ENCODE results near the gene CTXN2. TPM values are rescaled to one million over a fixed set of nuclear protein-coding genes. Genes with fewer than 3 reads are reported as not detected.

Gene CTXN2
- total RNA-seq, 1 experiment from 2014 or later: 0.11 TPM

GRCh38 chr15:48175126-48175525, 16.3 kb upstream of the CTXN2 start:
- H3K9ac ChIP-seq (ENCODE audit: extremely low read depth, insufficient read length, low read length): no peak overlapping the region
- H2BK5ac ChIP-seq (ENCODE audit: insufficient read length, low read length): no peak overlapping the region
- H3K4ac ChIP-seq (ENCODE audit: low read depth, low read length): no peak overlapping the region
- no peak overlapping the region for H3K4me2 ChIP-seq (ENCODE audit: insufficient read depth, insufficient read length, low read length)
- no peak for DNase-seq
- peaks cover 2% of the 10 kb centered on the region; the same call in 1 of the 2 replicates for H3K4me1 ChIP-seq (ENCODE audit: insufficient read depth, low read length)
- no peak overlapping the region for H3K23ac ChIP-seq (ENCODE audit: insufficient read length, low read depth, low read length)
- no peak overlapping the region for H3K56ac ChIP-seq (ENCODE audit: insufficient read length, low read depth, low read length)
- H2BK12ac ChIP-seq (ENCODE audit: insufficient read length, low read depth, low read length): no peak overlapping the region
- WGBS (ENCODE audit: extremely low coverage, insufficient read length, low lambda C conversion rate): no CpG with 5 or more reads among the region's 3 CpGs
- no peak overlapping the region for H3T11ph ChIP-seq (ENCODE audit: low read length)
- Mint-ChIP-seq H3K27ac (peak overlapping the region in 1 of 3 experiments; percentile 3; a peak in 1 of 7 replicates), H3K9me3 (no peaks in the 10 kb centered on the region), H3K4me1 (peaks cover 73 to 74% of the 10 kb centered on the region in 2 experiments), H3K36me3 (ENCODE audit: insufficient read depth in 1 of 3, low read depth in 3 of 3) (peaks cover 0 to 5% (median 0%) of the 10 kb centered on the region in 3 experiments; a peak in 4 of 7 replicates), H3K27me3 (ENCODE audit: low read depth) (no peaks in the 10 kb centered on the region), H3K4me3 (no peak overlapping the region)
- no peak for TF ChIP-seq CTCF (conservative IDR thresholded peaks at IDR 0.05)
- H3K14ac ChIP-seq (ENCODE audit: insufficient read depth, low read length): no peak overlapping the region
- H3K27me3 ChIP-seq (ENCODE audit: insufficient read depth, low read length): no peaks in the 10 kb centered on the region
- H4K5ac ChIP-seq (ENCODE audit: insufficient read length, low read depth, low read length): no peak overlapping the region
- H2BK20ac ChIP-seq (ENCODE audit: low read depth, low read length, poor library complexity, severe bottlenecking): no peak overlapping the region
- no peak overlapping the region for H2AFZ ChIP-seq (ENCODE audit: low read length)
- H3K23me2 ChIP-seq (ENCODE audit: insufficient read length, low read depth, low read length, poor library complexity, severe bottlenecking): no peaks in the 10 kb centered on the region
- H2BK120ac ChIP-seq (ENCODE audit: low read depth, low read length, poor library complexity, severe bottlenecking): no peak overlapping the region
- H2BK15ac ChIP-seq (ENCODE audit: low read depth, low read length): no peak overlapping the region
- no peak overlapping the region for H3K27ac ChIP-seq (ENCODE audit: insufficient read length, low read depth, low read length)
- H4K91ac ChIP-seq (ENCODE audit: insufficient read length, low read depth, low read length): no peak overlapping the region
- no peak overlapping the region for H4K8ac ChIP-seq (replicated peaks; ENCODE audit: insufficient read length, low read depth, low read length)
- no peak overlapping the region for H2AK5ac ChIP-seq (ENCODE audit: insufficient read length, low read length)
- H4K20me1 ChIP-seq (ENCODE audit: control insufficient read depth, insufficient read depth, insufficient read length): no peaks in the 10 kb centered on the region
- H3K9me3 ChIP-seq (ENCODE audit: control insufficient read depth, low read depth, low read length): no peaks in the 10 kb centered on the region
- H3K18ac ChIP-seq (ENCODE audit: insufficient read length, low read depth, low read length): no peak overlapping the region
- H3K79me1 ChIP-seq (ENCODE audit: insufficient read depth, low read depth, low read length, poor library complexity, severe bottlenecking): no peaks in the 10 kb centered on the region
- peaks cover 36% of the 10 kb centered on the region; the same call in 1 of the 2 replicates for H3K79me2 ChIP-seq (ENCODE audit: insufficient read depth, low read length)
